SK-N-SH (cell line): ENCODE data around the gene CBLB. TPM values are rescaled to one million over a fixed set of nuclear protein-coding genes. Genes with fewer than 3 reads are reported as not detected.

Source experiments
- CTCF ChIA-PET: fragments of 300-600, 350-600 bp; formaldehyde crosslinking; extraction: SDS; loops from one replicate; lab custom pipeline; 2021; lab: Yijun Ruan, JAX
- POLR2A ChIA-PET: fragments of 350-600 bp; sonication (Branson Sonifier 250); formaldehyde crosslinking; extraction: SDS; loops from one replicate; lab custom pipeline; 2020; ENCODE audit warnings: antibody characterized with exemption, inconsistent platforms; lab: Yijun Ruan, JAX
- DNase-seq: peaks from one replicate; pipeline ENCODE4 v3.0.0; 2012
- H2AFZ ChIP-seq: fragments of 200-600 bp; sonication (generic); 2 replicates; pipeline ENCODE4 v1.8.1; 2016; ENCODE audit warnings: antibody characterized with exemption, mild to moderate bottlenecking, low read depth
- H3F3A ChIP-seq: fragments of 200-600 bp; sonication (generic); replicated peaks from 2 replicates; pipeline ENCODE3; 2016; ENCODE audit warnings: antibody characterized with exemption, mild to moderate bottlenecking; ENCODE audit not compliant: insufficient read depth
- H3K27ac ChIP-seq, 2 experiments: fragments of 200-500 bp in 1 of 2; fragments of 200-600 bp in 1 of 2; sonication (Bioruptor generic) in 1 of 2; sonication (generic), shearing (Covaris generic) in 1 of 2; 2 replicates each; pipeline versions ENCODE4 v1.5.1 to v1.6.1; 2014 to 2016; ENCODE audit warnings: low read depth in 2 of 2, inconsistent platforms in 1 of 2, low read length in 1 of 2, mild to moderate bottlenecking in 1 of 2, mixed read lengths in 1 of 2
- H3K27me3 ChIP-seq: fragments of 200-600 bp; sonication (generic), shearing (Covaris generic); 2 replicates; pipeline ENCODE4 v1.6.1; 2016; ENCODE audit warnings: mixed run types; ENCODE audit not compliant: insufficient read depth
- H3K36me3 ChIP-seq, 2 experiments: fragments of 200-500 bp in 1 of 2; fragments of 200-600 bp in 1 of 2; sonication (Bioruptor generic) in 1 of 2; sonication (generic) in 1 of 2; replicated peaks in 1 of 2; 2 replicates each; pipeline versions ENCODE3 to v1.5.1; 2014 to 2016; ENCODE audit warnings: low read length in 1 of 2, mild to moderate bottlenecking in 1 of 2; ENCODE audit not compliant: insufficient read depth in 2 of 2, control insufficient read depth in 1 of 2
- H3K4me1 ChIP-seq, 2 experiments: fragments of 200-500 bp in 1 of 2; fragments of 200-600 bp in 1 of 2; sonication (Bioruptor generic) in 1 of 2; sonication (generic), shearing (Covaris generic) in 1 of 2; 2 replicates each; pipeline versions ENCODE4 v1.5.1 to v1.6.1; 2014 to 2016; ENCODE audit warnings: low read depth in 1 of 2, low read length in 1 of 2, mixed run types in 1 of 2; ENCODE audit not compliant: insufficient read depth in 2 of 2, control insufficient read depth in 1 of 2
- H3K4me2 ChIP-seq: fragments of 200-600 bp; sonication (generic), shearing (Covaris generic); 2 replicates; pipeline ENCODE4 v1.6.1; 2017; ENCODE audit warnings: mixed run types
- H3K4me3 ChIP-seq, 2 experiments: fragments of 200-500 bp in 1 of 2; fragments of 200-600 bp in 1 of 2; sonication (Bioruptor generic) in 1 of 2; sonication (generic), shearing (Covaris generic) in 1 of 2; 2 replicates each; pipeline versions ENCODE4 v1.5.1 to v1.8.1; 2014 to 2016; ENCODE audit warnings: low read depth in 2 of 2, inconsistent platforms in 1 of 2, low read length in 1 of 2, mild to moderate bottlenecking in 1 of 2, mixed read lengths in 1 of 2, moderate library complexity in 1 of 2
- H3K79me2 ChIP-seq: fragments of 200-600 bp; sonication (generic); 2 replicates; pipeline ENCODE4 v1.8.1; 2017; ENCODE audit warnings: mild to moderate bottlenecking; ENCODE audit not compliant: insufficient read depth
- H3K9ac ChIP-seq: fragments of 200-600 bp; sonication (generic); 2 replicates; pipeline ENCODE4 v1.6.1; 2017; ENCODE audit warnings: mixed run types
- H3K9me2 ChIP-seq: fragments of 200-600 bp; sonication (generic); 2 replicates; pipeline ENCODE4 v1.6.1; 2017; ENCODE audit warnings: mixed run types
- H3K9me3 ChIP-seq: fragments of 200-600 bp; sonication (generic); 2 replicates; pipeline ENCODE4 v1.6.1; 2017; ENCODE audit warnings: mixed run types, mild to moderate bottlenecking, moderate library complexity
- H4K20me1 ChIP-seq: fragments of 200-600 bp; sonication (generic); 2 replicates; pipeline ENCODE4 v1.6.1; 2017; ENCODE audit warnings: mild to moderate bottlenecking, mixed run types; ENCODE audit not compliant: insufficient read depth
- EZH2phosphoT487 ChIP-seq: fragments of 200-600 bp; sonication (generic); IDR thresholded peaks from 2 replicates; pipeline ENCODE4 v1.6.1; 2017; ENCODE audit warnings: low read depth, mixed run types, mild to moderate bottlenecking, antibody characterized with exemption, moderate library complexity, borderline replicate concordance
- FOXJ3 ChIP-seq: sonication (generic); formaldehyde crosslinking; IDR thresholded peaks from 2 replicates; pipeline ENCODE4 v1.5.1; 2020; ENCODE audit warnings: mild to moderate bottlenecking, missing genetic modification reagents
- JUND ChIP-seq: IDR thresholded peaks from 2 replicates; pipeline ENCODE4 v1.4.0; 2012
- NFIC ChIP-seq: IDR thresholded peaks from 2 replicates; pipeline ENCODE4 v1.4.0; 2012; ENCODE audit warnings: borderline replicate concordance
- PBX3 ChIP-seq: IDR thresholded peaks from 2 replicates; pipeline ENCODE4; 2012
- POLR2AphosphoS5 ChIP-seq: IDR thresholded peaks from 2 replicates; pipeline ENCODE4 v1.6.1; 2012; ENCODE audit warnings: low read depth, low read length
- RXRA ChIP-seq: IDR thresholded peaks from 2 replicates; pipeline ENCODE4 v1.4.0; 2012; ENCODE audit warnings: low read depth, mild to moderate bottlenecking, borderline replicate concordance
- SIN3A ChIP-seq: IDR thresholded peaks from 2 replicates; pipeline ENCODE4 v1.6.1; 2012; ENCODE audit warnings: low read depth, mild to moderate bottlenecking, low read length, moderate library complexity, borderline replicate concordance
- SMC3 ChIP-seq: IDR thresholded peaks from 2 replicates; pipeline ENCODE4 v1.6.1; 2012; ENCODE audit warnings: low read depth, low read length, improper control_type of control experiment
- TCF12 ChIP-seq: IDR thresholded peaks from 2 replicates; pipeline ENCODE4 v1.4.0; 2012
- TEAD4 ChIP-seq: IDR thresholded peaks from 2 replicates; pipeline ENCODE4 v1.4.0; 2012; ENCODE audit warnings: mild to moderate bottlenecking, borderline replicate concordance; ENCODE audit not compliant: insufficient read depth
- YY1 ChIP-seq: IDR thresholded peaks from 2 replicates; pipeline ENCODE4 v1.4.0; 2012; ENCODE audit warnings: low read depth, mild to moderate bottlenecking
- WGBS: methylation state at CpG from one replicate; pipeline ENCODE4 v1.1.6; 2017; ENCODE audit warnings: low lambda C conversion rate; 5-methylcytosine and 5-hydroxymethylcytosine counted together
- polyA plus RNA-seq, 3 experiments: library from polyadenylated mRNA; depleted of rRNA; stranded (reverse); fragments of >200 nt; gene quantifications; 2 replicates each; pipeline ENCODE4 v1.2.3, GENCODE V29; 2012
- TF ChIP-seq, protein P1 (sequence below): fragments of 200-600 bp; sonication (generic); IDR thresholded peaks from 2 replicates; pipeline ENCODE4 v1.6.1; 2017; ENCODE audit warnings: antibody characterized with exemption, mild to moderate bottlenecking, moderate library complexity
- TF ChIP-seq, protein P2 (sequence below): IDR thresholded peaks from 2 replicates; pipeline ENCODE4 v1.4.0; 2012; ENCODE audit warnings: low read depth
- TF ChIP-seq, protein P3 (sequence below): IDR thresholded peaks from 2 replicates; pipeline ENCODE4 v1.4.0; 2012; ENCODE audit warnings: low read depth, borderline replicate concordance

CBLB gene
- polyA plus RNA-seq, 1 of the 3 experiments (the other 2 are of a cell fraction), result 4.4 TPM

DNA sequence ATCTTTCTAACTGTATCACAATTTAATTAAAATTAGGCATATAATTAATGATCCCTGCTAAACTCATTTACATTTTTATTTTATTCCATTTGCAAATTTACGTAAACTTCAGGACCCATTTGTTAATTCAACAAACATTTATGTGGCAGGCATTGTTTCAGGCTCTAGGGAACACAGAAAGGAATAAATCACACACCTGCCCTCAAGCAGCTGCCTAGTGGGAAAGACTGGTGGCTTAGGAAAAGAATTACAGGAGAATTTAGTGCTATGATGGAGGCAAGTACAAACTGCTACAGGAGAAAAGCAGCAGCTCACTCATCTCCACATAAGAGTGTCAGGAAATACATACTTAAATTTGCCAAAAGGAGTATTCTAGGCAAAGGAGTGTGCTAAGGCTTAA is 11.2 kb downstream of the CBLB start:
- H3K4me1 ChIP-seq, result no peaks in the 10 kb centered on the region
- no peaks in the 10 kb centered on the region for H3K9me3 ChIP-seq
- H4K20me1 ChIP-seq, result peaks cover 20% of the 10 kb centered on the region
- no peak overlapping the region for H3K4me3 ChIP-seq
- H3K36me3 ChIP-seq, result peaks cover 18 to 65% of the 10 kb centered on the region in 2 experiments
- peaks cover 4% of the 10 kb centered on the region for H3F3A ChIP-seq
- no peak overlapping the region for H3K27ac ChIP-seq
- ChIA-PET CTCF (interaction anchor here (0.7 kb wide), 1 partner anchor 14 kb away, joined by 3 read pairs; no protein-coding TSS in a partner anchor), POLR2A (interaction anchor here (1.6 kb wide), 1 partner anchor 11 kb away, joined by 4 read pairs; the partner anchor contains the start of gene CBLB)
- no peaks in the 10 kb centered on the region for H3K9me2 ChIP-seq
- H3K9ac ChIP-seq, result no peak overlapping the region
- WGBS, result 95% methylated on average over 1 of the region's 1 CpG
- H3K79me2 ChIP-seq, result peaks cover 83% of the 10 kb centered on the region
- H3K4me2 ChIP-seq, result no peak overlapping the region
- no peak for TF ChIP-seq TEAD4
- no peak for TF ChIP-seq POLR2AphosphoS5
- TF ChIP-seq SIN3A, result no peak
- no peaks in the 10 kb centered on the region for H3K27me3 ChIP-seq
- DNase-seq, result no peak
- no peak overlapping the region for H2AFZ ChIP-seq

- Histone ChIP-seq H3K4me1 (no peaks in the 10 kb centered on the region), H3K4me3 (no peak overlapping the region), H3K9me2 (no peaks in the 10 kb centered on the region), H3K27me3 (no peaks in the 10 kb centered on the region), H3K9me3 (no peaks in the 10 kb centered on the region), H3K9ac (no peak overlapping the region), H3K36me3 (peaks cover 21 to 64% of the 10 kb centered on the region in 2 experiments), H2AFZ (no peak overlapping the region), H3K27ac (no peak overlapping the region), H3K4me2 (no peak overlapping the region), H4K20me1 (peaks cover 13% of the 10 kb centered on the region)
- CTCF ChIA-PET, result no interaction called here
- no peak for DNase-seq
- WGBS, result 99% methylated on average over 2 of the region's 2 CpGs
- no peak for TF ChIP-seq SMC3
- TF ChIP-seq, protein P1, sequence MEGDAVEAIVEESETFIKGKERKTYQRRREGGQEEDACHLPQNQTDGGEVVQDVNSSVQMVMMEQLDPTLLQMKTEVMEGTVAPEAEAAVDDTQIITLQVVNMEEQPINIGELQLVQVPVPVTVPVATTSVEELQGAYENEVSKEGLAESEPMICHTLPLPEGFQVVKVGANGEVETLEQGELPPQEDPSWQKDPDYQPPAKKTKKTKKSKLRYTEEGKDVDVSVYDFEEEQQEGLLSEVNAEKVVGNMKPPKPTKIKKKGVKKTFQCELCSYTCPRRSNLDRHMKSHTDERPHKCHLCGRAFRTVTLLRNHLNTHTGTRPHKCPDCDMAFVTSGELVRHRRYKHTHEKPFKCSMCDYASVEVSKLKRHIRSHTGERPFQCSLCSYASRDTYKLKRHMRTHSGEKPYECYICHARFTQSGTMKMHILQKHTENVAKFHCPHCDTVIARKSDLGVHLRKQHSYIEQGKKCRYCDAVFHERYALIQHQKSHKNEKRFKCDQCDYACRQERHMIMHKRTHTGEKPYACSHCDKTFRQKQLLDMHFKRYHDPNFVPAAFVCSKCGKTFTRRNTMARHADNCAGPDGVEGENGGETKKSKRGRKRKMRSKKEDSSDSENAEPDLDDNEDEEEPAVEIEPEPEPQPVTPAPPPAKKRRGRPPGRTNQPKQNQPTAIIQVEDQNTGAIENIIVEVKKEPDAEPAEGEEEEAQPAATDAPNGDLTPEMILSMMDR, result no peak
- TF ChIP-seq NFIC, result no peak
- TF ChIP-seq EZH2phosphoT487, result no peak
- TF ChIP-seq, protein P2, sequence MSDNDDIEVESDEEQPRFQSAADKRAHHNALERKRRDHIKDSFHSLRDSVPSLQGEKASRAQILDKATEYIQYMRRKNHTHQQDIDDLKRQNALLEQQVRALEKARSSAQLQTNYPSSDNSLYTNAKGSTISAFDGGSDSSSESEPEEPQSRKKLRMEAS, result no peak
- TF ChIP-seq PBX3, result no peak
- TF ChIP-seq, protein P3, sequence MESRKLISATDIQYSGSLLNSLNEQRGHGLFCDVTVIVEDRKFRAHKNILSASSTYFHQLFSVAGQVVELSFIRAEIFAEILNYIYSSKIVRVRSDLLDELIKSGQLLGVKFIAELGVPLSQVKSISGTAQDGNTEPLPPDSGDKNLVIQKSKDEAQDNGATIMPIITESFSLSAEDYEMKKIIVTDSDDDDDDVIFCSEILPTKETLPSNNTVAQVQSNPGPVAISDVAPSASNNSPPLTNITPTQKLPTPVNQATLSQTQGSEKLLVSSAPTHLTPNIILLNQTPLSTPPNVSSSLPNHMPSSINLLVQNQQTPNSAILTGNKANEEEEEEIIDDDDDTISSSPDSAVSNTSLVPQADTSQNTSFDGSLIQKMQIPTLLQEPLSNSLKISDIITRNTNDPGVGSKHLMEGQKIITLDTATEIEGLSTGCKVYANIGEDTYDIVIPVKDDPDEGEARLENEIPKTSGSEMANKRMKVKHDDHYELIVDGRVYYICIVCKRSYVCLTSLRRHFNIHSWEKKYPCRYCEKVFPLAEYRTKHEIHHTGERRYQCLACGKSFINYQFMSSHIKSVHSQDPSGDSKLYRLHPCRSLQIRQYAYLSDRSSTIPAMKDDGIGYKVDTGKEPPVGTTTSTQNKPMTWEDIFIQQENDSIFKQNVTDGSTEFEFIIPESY, result no peak
- no peak for TF ChIP-seq FOXJ3 (CRISPR knock-in tag)
- no peak for TF ChIP-seq TCF12
- TF ChIP-seq YY1, result no peak
- no peak for TF ChIP-seq JUND
- TF ChIP-seq RXRA, result no peak
- TF ChIP-seq, all 33 proteins: peak for 0
- Histone ChIP-seq H3K79me2 (peaks cover 73% of the 10 kb centered on the region), H3F3A (peaks cover 4% of the 10 kb centered on the region)
- POLR2A ChIA-PET, result no interaction called here
Measured at GRCh38 chr3:105856605-105857004, 12.2 kb downstream of the CBLB start.
